Stimulated activated CD4-positive, alpha-beta T cell treated with anti-CD3 and anti-CD28 coated beads, Interleukin-1b, Interleukin-23, amount 100 ng/mL, for 1 hour (primary cell): Measurements from ENCODE around the gene CMTM7.

Experiments
- DNase-seq, 2 donors: peaks; one replicate each; pipeline ENCODE4 v3.0.0-alpha.2; 2020; ENCODE audit warnings: low read depth in 2 of 2

CMTM7 gene

GRCh38 chr3:32413845-32414521 lies 22.3 kb downstream of the CMTM7 start:
- DNase-seq: no peak

- no peak for DNase-seq
These were observed 23.0 kb downstream of the CMTM7 start for GRCh38 chr3:32414522-32415202.

DNA sequence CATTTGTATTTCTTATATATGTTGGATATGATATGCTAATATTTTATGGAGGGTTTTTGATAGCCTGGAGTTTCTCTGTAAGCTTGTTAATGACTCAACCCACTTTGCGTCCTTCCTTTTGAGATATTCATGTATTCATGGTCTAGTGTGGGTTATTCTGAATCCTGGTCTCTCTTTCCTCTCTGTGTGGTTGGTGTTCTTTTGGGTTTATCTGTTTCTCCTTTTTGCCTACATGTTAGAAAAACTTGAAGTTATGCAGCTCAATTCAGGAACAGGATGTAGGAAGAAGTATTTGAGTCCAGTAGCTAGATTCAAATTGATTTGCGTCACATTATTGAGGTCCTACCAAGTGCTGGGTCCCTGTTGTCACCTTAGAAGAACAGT lies 28.1 kb downstream of the CMTM7 start:
- no peak for DNase-seq

DNA sequence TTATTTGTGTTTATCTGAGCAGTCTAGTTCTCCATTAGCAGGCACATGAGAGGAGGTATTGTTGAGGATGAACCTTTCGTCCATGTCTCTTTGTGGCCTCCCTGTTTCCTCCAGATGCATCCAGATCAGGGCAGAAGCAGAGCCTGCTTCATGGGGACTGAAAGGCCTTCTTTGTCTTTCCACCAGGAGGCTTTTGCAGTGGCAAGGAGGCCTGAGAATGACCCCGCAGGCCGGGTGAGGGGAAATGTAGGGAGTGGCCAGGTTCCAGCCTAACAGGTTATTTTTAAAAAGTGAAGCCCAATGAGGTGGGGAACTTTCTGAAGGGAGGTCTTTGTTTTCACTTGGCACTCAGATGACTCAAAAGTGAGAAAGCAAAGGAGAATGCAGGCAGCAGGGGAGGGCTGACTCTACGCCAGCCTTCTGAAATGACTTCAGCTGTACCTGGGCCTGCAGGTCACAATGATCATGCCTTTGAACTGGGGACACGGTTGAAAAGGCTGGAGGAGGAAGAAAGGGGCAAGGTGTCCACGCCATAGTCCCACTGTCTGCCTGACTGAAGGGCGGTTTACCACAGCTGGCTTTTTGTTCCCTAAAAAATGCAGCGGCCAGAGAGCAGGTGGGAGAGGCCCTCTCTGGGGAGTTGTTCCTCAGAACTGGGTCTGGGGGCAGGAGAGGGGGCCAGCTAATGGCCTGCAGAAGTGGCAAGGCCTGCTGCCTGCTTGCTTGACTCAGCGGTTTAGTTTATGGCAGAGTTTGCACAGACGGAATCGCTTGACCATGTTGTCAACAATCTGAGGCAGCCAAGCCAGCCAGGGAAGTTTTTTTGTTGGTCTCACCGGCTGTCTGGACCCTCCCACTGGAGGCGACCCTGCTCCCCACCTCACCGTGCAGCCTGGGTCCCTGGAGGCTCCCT lies 28.7 kb downstream of the CMTM7 start:
- no peak for DNase-seq

- no peak for DNase-seq
These were observed 29.5 kb downstream of the CMTM7 start for GRCh38 chr3:32421185-32421584.

- no peak for DNase-seq
These were observed 30.6 kb downstream of the CMTM7 start for GRCh38 chr3:32421991-32422859.

GRCh38 chr3:32422943-32423342 lies 31.3 kb downstream of the CMTM7 start:
- DNase-seq: no peak

DNA sequence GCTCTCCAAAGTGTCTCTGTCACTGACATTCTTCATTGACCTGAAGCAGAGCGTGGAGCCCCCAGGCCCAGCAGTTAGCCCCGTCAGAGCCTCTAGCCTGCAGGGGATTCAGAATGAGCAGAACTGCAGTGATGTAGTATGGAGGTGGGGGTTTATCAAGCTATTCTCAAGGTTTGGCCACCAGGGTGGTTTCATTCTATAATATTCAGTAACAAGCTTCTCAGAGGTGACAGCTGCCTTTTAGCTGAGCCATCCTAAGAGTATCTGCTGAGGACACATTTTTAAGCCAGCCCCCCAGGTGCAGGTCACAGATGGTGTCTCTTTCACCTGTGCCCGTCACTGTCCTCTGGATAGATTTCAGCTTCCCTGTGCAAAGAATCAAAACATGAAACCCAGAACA lies 31.9 kb downstream of the CMTM7 start:
- no peak for DNase-seq

DNA sequence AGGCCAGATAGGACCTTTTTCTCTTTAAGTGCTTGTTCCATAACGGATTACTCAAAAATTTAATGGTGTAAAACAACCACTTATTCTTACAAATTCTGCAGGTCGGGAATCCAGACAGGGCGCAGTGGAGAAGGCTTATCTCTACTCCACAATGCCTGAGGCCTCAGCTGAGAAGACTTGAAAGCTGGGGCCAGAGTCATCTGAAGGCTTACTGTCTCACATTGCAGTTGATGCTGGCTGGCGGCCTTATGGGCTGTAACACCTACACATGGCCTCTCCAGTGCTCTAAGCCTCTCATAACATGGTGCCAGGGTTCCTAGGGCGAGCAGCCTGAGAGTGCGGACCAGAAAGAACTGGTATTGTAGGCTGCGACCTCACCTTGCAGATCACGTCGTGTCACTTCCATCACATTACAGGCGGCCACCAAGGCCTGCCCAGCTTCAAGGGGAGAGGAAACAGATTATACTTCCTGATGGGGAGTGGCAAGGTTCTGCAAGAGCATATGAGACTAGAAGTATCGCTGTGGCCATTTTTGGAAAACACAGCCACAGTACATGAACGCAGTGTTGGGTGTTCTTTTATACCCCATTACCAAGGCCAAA lies 32.4 kb downstream of the CMTM7 start:
- DNase-seq: no peak

DNA sequence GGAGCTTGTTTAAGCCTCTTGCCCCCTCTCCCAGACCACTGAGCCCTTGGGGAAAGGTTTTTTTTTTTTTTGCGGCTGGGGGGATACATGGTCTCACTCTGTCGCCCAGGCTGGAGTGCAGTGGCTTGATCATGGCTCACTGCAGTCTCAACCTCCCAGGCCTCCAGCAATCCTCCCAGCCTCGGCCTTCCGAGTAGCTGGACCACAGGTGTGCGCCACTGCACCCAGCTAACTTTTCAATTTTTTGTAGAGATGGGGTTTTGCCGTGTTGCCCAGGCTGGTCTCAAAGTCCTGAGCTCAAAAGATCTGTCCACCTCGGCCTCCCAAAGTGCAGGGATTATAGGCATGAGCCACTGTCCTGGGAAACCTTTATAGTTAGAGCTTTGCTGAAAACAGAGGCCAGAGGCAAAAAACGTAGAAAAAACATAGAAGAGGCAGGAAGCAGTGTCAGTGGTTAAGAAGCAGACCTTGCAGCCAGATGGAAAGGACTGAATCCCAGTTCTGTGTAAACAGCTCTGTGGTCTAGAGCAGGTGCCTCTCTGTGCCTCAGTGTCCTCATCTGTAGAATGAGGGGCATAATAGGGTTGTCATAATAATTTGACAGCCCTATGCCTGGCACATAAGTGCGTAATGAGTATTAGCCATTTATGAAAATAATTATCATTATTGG lies 33.1 kb downstream of the CMTM7 start:
- no peak for DNase-seq

GRCh38 chr3:32428092-32429068 lies 36.7 kb downstream of the CMTM7 start:
- no peak for DNase-seq

- no peak for DNase-seq
These were observed 39.2 kb downstream of the CMTM7 start for GRCh38 chr3:32430900-32431299.

DNA sequence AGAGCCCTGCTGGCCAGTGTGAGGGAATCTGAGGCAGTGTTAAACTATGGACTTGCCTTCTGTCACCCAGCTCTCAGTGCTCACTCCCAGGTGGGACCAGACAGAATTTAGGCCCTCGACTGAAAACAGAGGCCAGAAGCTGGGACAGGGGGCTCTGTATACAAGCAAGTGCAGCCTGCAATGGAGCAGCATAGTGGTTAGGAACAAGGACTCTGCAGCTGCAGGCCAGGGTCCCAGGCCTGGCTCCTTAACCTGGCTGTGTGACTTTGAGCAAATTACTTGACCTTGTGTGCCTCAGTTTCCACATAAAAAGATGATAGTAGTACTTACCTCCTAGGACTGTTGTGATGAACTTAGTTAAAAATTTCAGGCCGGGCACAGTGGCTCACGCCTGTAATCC lies 39.8 kb downstream of the CMTM7 start:
- no peak for DNase-seq

- DNase-seq: no peak
These were observed 40.5 kb downstream of the CMTM7 start for GRCh38 chr3:32432045-32432710.

- DNase-seq: no peak
These were observed 41.3 kb downstream of the CMTM7 start for GRCh38 chr3:32432711-32433530.

GRCh38 chr3:32434206-32434605 lies 42.6 kb downstream of the CMTM7 start:
- DNase-seq: no peak

- DNase-seq: no peak
These were observed 44.5 kb downstream of the CMTM7 start for GRCh38 chr3:32435911-32436815.
